DOHH2 (cell line): ENCODE results near the gene PIK3CA.

Source experiments
- H3F3A ChIP-seq: fragments of 200-600 bp; sonication (generic), shearing (Covaris generic); 2 replicates; pipeline ENCODE4 v1.6.0; 2016; ENCODE audit warnings: antibody characterized with exemption, mild to moderate bottlenecking; ENCODE audit not compliant: control insufficient read depth, insufficient read depth
- H3K27ac ChIP-seq: fragments of 200-600 bp; sonication (generic); 2 replicates; pipeline ENCODE4 v1.5.1; 2014; ENCODE audit warnings: low read depth, mild to moderate bottlenecking, low read length, moderate library complexity
- H3K27me3 ChIP-seq: fragments of 200-600 bp; sonication (generic); 2 replicates; pipeline ENCODE4 v1.6.1; 2014; ENCODE audit warnings: mild to moderate bottlenecking, low read length, mixed read lengths; ENCODE audit not compliant: control insufficient read depth
- H3K36me3 ChIP-seq: fragments of 200-600 bp; sonication (generic); 2 replicates; pipeline ENCODE4 v1.6.1; 2014; ENCODE audit warnings: mild to moderate bottlenecking, low read length, moderate library complexity, mixed read lengths; ENCODE audit not compliant: control insufficient read depth
- H3K4me1 ChIP-seq: fragments of 200-600 bp; sonication (generic); 2 replicates; pipeline ENCODE4 v1.6.1; 2014; ENCODE audit warnings: mild to moderate bottlenecking, low read length, mixed read lengths; ENCODE audit not compliant: control insufficient read depth
- H3K4me2 ChIP-seq: fragments of 200-600 bp; sonication (generic); 2 replicates; pipeline ENCODE4 v1.6.0; 2014; ENCODE audit warnings: mild to moderate bottlenecking, low read length, moderate library complexity
- H3K4me3 ChIP-seq: fragments of 200-600 bp; sonication (generic); 2 replicates; pipeline ENCODE4 v1.5.1; 2014; ENCODE audit warnings: mild to moderate bottlenecking, low read length, mixed read lengths
- H3K79me2 ChIP-seq: fragments of 200-600 bp; sonication (generic); 2 replicates; pipeline ENCODE4 v1.6.1; 2014; ENCODE audit warnings: mild to moderate bottlenecking, low read length, mixed read lengths; ENCODE audit not compliant: control insufficient read depth
- H3K9me2 ChIP-seq: fragments of 200-600 bp; sonication (generic); replicated peaks from 2 replicates; pipeline ENCODE4 v1.6.1; 2014; ENCODE audit warnings: mild to moderate bottlenecking, low read length, mixed read lengths; ENCODE audit not compliant: control insufficient read depth
- H3K9me3 ChIP-seq: fragments of 200-600 bp; sonication (generic); 2 replicates; pipeline ENCODE4 v1.6.1; 2014; ENCODE audit warnings: antibody characterized with exemption, low read length, mixed read lengths; ENCODE audit not compliant: control insufficient read depth, insufficient read depth
- H4K20me1 ChIP-seq: fragments of 200-600 bp; sonication (generic); 2 replicates; pipeline ENCODE4 v1.6.0; 2014; ENCODE audit warnings: low read depth, mild to moderate bottlenecking, antibody characterized with exemption, low read length, moderate library complexity; ENCODE audit not compliant: control insufficient read depth, insufficient read depth
- EZH2phosphoT487 ChIP-seq: fragments of 200-600 bp; sonication (generic); IDR thresholded peaks from 2 replicates; pipeline ENCODE4 v1.6.1; 2017; ENCODE audit warnings: borderline replicate concordance, mild to moderate bottlenecking, antibody characterized with exemption, low read length, moderate library complexity, mixed read lengths
- TF ChIP-seq, protein P1 (sequence below): fragments of 200-600 bp; sonication (generic); IDR thresholded peaks from one replicate; pipeline ENCODE4 v1.5.1; 2014; ENCODE audit warnings: antibody characterized with exemption, mild to moderate bottlenecking, low read depth, low read length; ENCODE audit not compliant: poor library complexity, severe bottlenecking

The PIK3CA gene

DNA sequence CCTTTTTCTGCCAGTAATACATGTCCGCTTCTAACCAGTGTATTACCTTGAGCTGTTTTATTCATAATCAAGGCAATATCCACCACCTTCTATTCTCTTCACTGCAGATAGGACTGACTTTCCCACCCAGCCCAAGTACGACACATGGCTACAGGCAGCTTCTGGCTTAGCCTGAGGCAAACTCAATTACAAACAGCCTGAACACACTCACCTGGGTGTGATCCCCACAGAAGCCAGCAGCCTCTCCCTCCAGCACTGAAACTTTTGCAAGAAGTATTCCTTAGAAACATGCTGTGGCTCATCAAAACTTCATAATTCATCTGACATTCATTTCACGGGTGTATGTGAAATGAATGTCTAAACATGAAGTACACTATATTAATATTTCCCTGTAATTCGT lies 116.3 kb downstream of the PIK3CA start:
- H3K27ac ChIP-seq: no peak overlapping the region
- H3K9me3 ChIP-seq: peaks cover 8% of the 10 kb centered on the region
- H4K20me1 ChIP-seq: no peaks in the 10 kb centered on the region
- TF ChIP-seq EZH2phosphoT487: no peak
- TF ChIP-seq, protein P1, sequence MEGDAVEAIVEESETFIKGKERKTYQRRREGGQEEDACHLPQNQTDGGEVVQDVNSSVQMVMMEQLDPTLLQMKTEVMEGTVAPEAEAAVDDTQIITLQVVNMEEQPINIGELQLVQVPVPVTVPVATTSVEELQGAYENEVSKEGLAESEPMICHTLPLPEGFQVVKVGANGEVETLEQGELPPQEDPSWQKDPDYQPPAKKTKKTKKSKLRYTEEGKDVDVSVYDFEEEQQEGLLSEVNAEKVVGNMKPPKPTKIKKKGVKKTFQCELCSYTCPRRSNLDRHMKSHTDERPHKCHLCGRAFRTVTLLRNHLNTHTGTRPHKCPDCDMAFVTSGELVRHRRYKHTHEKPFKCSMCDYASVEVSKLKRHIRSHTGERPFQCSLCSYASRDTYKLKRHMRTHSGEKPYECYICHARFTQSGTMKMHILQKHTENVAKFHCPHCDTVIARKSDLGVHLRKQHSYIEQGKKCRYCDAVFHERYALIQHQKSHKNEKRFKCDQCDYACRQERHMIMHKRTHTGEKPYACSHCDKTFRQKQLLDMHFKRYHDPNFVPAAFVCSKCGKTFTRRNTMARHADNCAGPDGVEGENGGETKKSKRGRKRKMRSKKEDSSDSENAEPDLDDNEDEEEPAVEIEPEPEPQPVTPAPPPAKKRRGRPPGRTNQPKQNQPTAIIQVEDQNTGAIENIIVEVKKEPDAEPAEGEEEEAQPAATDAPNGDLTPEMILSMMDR: no peak
- peaks cover 28% of the 10 kb centered on the region for H3K4me1 ChIP-seq
- no peaks in the 10 kb centered on the region for H3K36me3 ChIP-seq
- no peaks in the 10 kb centered on the region for H3K9me2 ChIP-seq
- H3K79me2 ChIP-seq: no peaks in the 10 kb centered on the region
- no peaks in the 10 kb centered on the region for H3K27me3 ChIP-seq
- peaks cover 8% of the 10 kb centered on the region; the same call in 1 of the 2 replicates for H3F3A ChIP-seq
- H3K4me3 ChIP-seq: no peak overlapping the region
- no peak overlapping the region for H3K4me2 ChIP-seq

DNA sequence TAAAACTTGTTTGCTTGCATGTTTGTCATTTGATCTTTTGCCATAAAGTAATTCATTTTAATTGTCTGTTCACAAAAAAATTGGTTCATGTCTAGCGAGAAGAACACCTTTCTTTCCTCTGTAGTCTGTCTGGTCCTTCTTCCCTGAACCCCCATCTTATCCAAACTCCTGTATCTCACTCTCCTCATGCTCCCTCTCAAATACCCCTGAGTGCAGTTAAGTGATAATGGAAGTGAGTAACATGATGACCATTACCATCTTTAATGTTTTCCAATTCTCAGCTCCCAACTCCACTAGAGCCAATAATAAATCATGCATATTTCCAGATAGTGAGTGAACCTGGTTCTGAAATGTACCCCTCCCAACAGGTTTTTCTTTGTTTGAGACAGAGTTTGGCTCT lies 116.9 kb downstream of the PIK3CA start:
- peaks cover 8% of the 10 kb centered on the region for H3K9me3 ChIP-seq
- no peaks in the 10 kb centered on the region for H3K9me2 ChIP-seq
- TF ChIP-seq, protein P1: no peak
- no peak for TF ChIP-seq EZH2phosphoT487
- H4K20me1 ChIP-seq: no peaks in the 10 kb centered on the region
- no peaks in the 10 kb centered on the region for H3K27me3 ChIP-seq
- H3K4me1 ChIP-seq: peaks cover 28% of the 10 kb centered on the region
- no peak overlapping the region for H3K4me3 ChIP-seq
- H3K36me3 ChIP-seq: no peaks in the 10 kb centered on the region
- no peaks in the 10 kb centered on the region for H3K79me2 ChIP-seq
- H3K4me2 ChIP-seq: no peak overlapping the region
- peaks cover 5% of the 10 kb centered on the region; the same call in 1 of the 2 replicates for H3F3A ChIP-seq
- H3K27ac ChIP-seq: no peak overlapping the region

DNA sequence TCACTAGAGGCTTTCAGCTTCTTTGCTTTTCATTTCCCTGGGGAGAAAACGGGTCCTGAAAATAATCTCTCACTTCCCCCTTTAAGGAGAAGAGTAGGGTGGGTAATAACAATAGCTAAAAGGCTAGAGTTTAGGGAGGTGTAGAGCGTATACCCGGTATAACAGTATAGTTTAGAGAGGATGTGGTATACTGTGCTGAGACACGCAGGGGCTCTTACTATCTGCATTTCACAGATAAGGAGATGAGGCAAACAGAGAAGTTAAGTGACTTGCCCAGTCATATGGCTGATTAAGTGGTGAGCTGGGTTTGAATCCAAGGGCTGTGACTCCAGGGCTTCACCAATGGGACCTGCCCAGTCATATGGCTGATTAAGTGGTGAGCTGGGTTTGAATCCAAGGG lies 117.7 kb downstream of the PIK3CA start:
- H3K4me3 ChIP-seq: no peak overlapping the region
- no peaks in the 10 kb centered on the region for H3K9me2 ChIP-seq
- H3K27ac ChIP-seq: no peak overlapping the region
- TF ChIP-seq EZH2phosphoT487: no peak
- H3F3A ChIP-seq: peaks cover 5% of the 10 kb centered on the region; the same call in 1 of the 2 replicates
- H3K27me3 ChIP-seq: no peaks in the 10 kb centered on the region
- peaks cover 8% of the 10 kb centered on the region for H3K9me3 ChIP-seq
- H4K20me1 ChIP-seq: no peaks in the 10 kb centered on the region
- peak overlapping the region; percentile 16; the same call in 1 of the 2 replicates for H3K4me2 ChIP-seq
- H3K4me1 ChIP-seq: peaks cover 24% of the 10 kb centered on the region
- no peaks in the 10 kb centered on the region for H3K79me2 ChIP-seq
- no peaks in the 10 kb centered on the region for H3K36me3 ChIP-seq

DNA sequence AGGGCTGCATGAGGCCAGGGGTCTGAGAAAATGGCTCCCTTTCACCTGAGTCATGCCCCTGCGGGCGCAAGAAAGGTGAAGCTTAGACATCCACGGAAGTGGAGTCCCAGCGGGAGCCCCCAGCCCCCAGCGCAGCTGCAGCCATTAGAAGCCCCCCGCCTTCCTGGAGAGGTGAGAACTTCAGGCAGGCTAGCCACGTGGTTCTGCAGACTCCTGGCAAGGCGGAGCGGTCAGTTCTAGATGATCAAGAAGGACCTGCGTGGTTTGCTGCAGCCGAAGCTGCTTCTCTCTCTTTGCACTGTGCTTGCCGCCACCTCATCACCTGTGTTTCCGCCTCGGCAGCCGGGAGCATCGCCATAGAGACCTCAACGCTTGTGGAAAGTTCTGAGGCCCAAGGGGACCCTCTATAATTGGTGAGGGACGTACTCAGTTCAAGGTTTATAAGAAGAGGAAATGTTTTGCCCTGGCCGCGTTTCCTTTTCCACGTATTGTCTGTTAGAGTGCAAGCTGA lies 118.6 kb downstream of the PIK3CA start:
- TF ChIP-seq, protein P1: no peak
- no peaks in the 10 kb centered on the region for H4K20me1 ChIP-seq
- no peak overlapping the region for H3K4me2 ChIP-seq
- no peaks in the 10 kb centered on the region for H3K36me3 ChIP-seq
- no peak overlapping the region for H3K4me3 ChIP-seq
- peaks cover 8% of the 10 kb centered on the region for H3K9me3 ChIP-seq
- H3K27me3 ChIP-seq: no peaks in the 10 kb centered on the region
- H3K79me2 ChIP-seq: no peaks in the 10 kb centered on the region
- H3K27ac ChIP-seq: no peak overlapping the region
- no peaks in the 10 kb centered on the region for H3K9me2 ChIP-seq
- H3K4me1 ChIP-seq: peaks cover 17% of the 10 kb centered on the region
- H3F3A ChIP-seq: peaks cover 3% of the 10 kb centered on the region; the same call in 1 of the 2 replicates
